HEK293 (cell line): Measurements from ENCODE around the gene FHIT.
A peak's percentile ranks its signal among the peaks of the same experiment; 100 is the strongest.

Experiments used
- CTCF ChIA-PET: fragments of 350-600 bp; formaldehyde crosslinking; extraction: SDS; loops from one replicate; lab custom pipeline; 2021; ENCODE audit warnings: antibody characterized with exemption; lab: Yijun Ruan, JAX
- POLR2A ChIA-PET: fragments of 300-600 bp; formaldehyde crosslinking; extraction: SDS; loops from one replicate; lab custom pipeline; 2020; ENCODE audit warnings: antibody characterized with exemption, inconsistent platforms; lab: Yijun Ruan, JAX
- H3K27ac ChIP-seq: fragments of 200-500 bp; sonication (Bioruptor generic); 2 replicates; pipeline ENCODE4 v1.5.1; 2014; ENCODE audit warnings: low read depth, low read length, control low read depth, inconsistent platforms; ENCODE audit errors: extremely low read depth
- H3K36me3 ChIP-seq, 2 experiments: fragments of 200-500 bp in 1 of 2; sonication (Bioruptor generic) in 1 of 2; 1 replicate in 1 of 2; 2 replicates in 1 of 2; pipeline ENCODE4 v1.5.1; 2014 to 2017; ENCODE audit warnings: inconsistent platforms in 2 of 2, low read length in 2 of 2; ENCODE audit not compliant: control insufficient read depth in 2 of 2, insufficient read depth in 1 of 2
- H3K4me1 ChIP-seq: fragments of 200-500 bp; sonication (Bioruptor generic); 2 replicates; pipeline ENCODE4 v1.5.1; 2014; ENCODE audit warnings: mild to moderate bottlenecking, low read length, inconsistent platforms; ENCODE audit not compliant: control insufficient read depth, insufficient read depth
- H3K4me3 ChIP-seq: 2 replicates; pipeline ENCODE4 v1.5.1; 2011; ENCODE audit warnings: low read depth, mild to moderate bottlenecking, control low read depth, low read length, moderate library complexity
- H3K9me3 ChIP-seq: fragments of 200-500 bp; sonication (Bioruptor generic); 2 replicates; pipeline ENCODE4 v1.5.1; 2014; ENCODE audit warnings: low read depth, low read length, inconsistent platforms; ENCODE audit not compliant: control insufficient read depth, insufficient read depth
- ATF2 ChIP-seq: fragments of 450-650 bp; formaldehyde crosslinking; IDR thresholded peaks from 2 replicates; pipeline ENCODE4 v1.5.1; 2016; ENCODE audit warnings: missing biosample characterization, missing genetic modification characterization, low read depth
- ELK4 ChIP-seq: IDR thresholded peaks from 2 replicates; pipeline ENCODE4 v1.6.1; 2011; ENCODE audit warnings: mild to moderate bottlenecking, low read depth, low read length, borderline replicate concordance
- IKZF3 ChIP-seq: fragments of 450-650 bp; IDR thresholded peaks from 2 replicates; pipeline ENCODE4 v1.5.0; 2018; ENCODE audit warnings: missing biosample characterization, mild to moderate bottlenecking, missing genetic modification characterization, moderate library complexity
- KLF10 ChIP-seq: fragments of 450-650 bp; IDR thresholded peaks from 2 replicates; pipeline ENCODE4 v1.5.1; 2018; ENCODE audit warnings: missing biosample characterization, mild to moderate bottlenecking, missing genetic modification characterization
- KLF8 ChIP-seq: fragments of 450-650 bp; formaldehyde crosslinking; IDR thresholded peaks from 2 replicates; pipeline ENCODE4 v1.5.1; 2016; ENCODE audit warnings: missing biosample characterization, missing genetic modification characterization
- SCRT1 ChIP-seq: fragments of 450-650 bp; formaldehyde crosslinking; IDR thresholded peaks from 2 replicates; pipeline ENCODE4 v1.5.1; 2016; ENCODE audit warnings: missing biosample characterization, missing genetic modification characterization, borderline replicate concordance
- TSHZ1 ChIP-seq: fragments of 450-650 bp; formaldehyde crosslinking; IDR thresholded peaks from 2 replicates; pipeline ENCODE4 v1.5.1; 2016; ENCODE audit warnings: missing biosample characterization, missing genetic modification characterization, borderline replicate concordance
- ZNF23 ChIP-seq: fragments of 450-650 bp; formaldehyde crosslinking; IDR thresholded peaks from 2 replicates; pipeline ENCODE4 v1.5.1; 2016; ENCODE audit warnings: missing biosample characterization, missing genetic modification characterization, borderline replicate concordance
- ZNF26 ChIP-seq: fragments of 450-650 bp; formaldehyde crosslinking; IDR thresholded peaks from 2 replicates; pipeline ENCODE4 v1.5.1; 2016; ENCODE audit warnings: missing biosample characterization, missing genetic modification characterization
- ZNF280C ChIP-seq: fragments of 450-650 bp; formaldehyde crosslinking; IDR thresholded peaks from 2 replicates; pipeline ENCODE4 v1.5.1; 2016; ENCODE audit warnings: missing biosample characterization, missing genetic modification characterization
- ZNF449 ChIP-seq: fragments of 450-650 bp; formaldehyde crosslinking; IDR thresholded peaks from 2 replicates; pipeline ENCODE4 v1.5.1; 2017; ENCODE audit warnings: missing biosample characterization, mild to moderate bottlenecking, missing genetic modification characterization, moderate library complexity
- ZNF518A ChIP-seq: fragments of 450-650 bp; formaldehyde crosslinking; conservative IDR thresholded peaks from 2 replicates; pipeline ENCODE4 v1.5.1; 2016; ENCODE audit warnings: low read depth, missing biosample characterization, missing genetic modification characterization
- ZNF560 ChIP-seq: fragments of 450-650 bp; formaldehyde crosslinking; IDR thresholded peaks from 2 replicates; pipeline ENCODE4 v1.5.1; 2017; ENCODE audit warnings: missing biosample characterization, missing genetic modification characterization, borderline replicate concordance

FHIT gene

GRCh38 chr3:60803216-60804173 lies 447.8 kb downstream of the FHIT start (continued):
- TF ChIP-seq TSHZ1 (tag by site-specific recombination): no peak

- CTCF ChIA-PET: no interaction called here
- Histone ChIP-seq H3K4me3 (no peak overlapping the region), H3K4me1 (no peaks in the 10 kb centered on the region), H3K27ac (no peak overlapping the region), H3K36me3 (no peaks in the 10 kb centered on the region), H3K9me3 (no peaks in the 10 kb centered on the region)
- TF ChIP-seq ZNF560 (tag by site-specific recombination): no peak
- no peak for TF ChIP-seq ELK4
- no peak for TF ChIP-seq ATF2 (tag by site-specific recombination)
- TF ChIP-seq IKZF3 (tag by site-specific recombination): no peak
- TF ChIP-seq KLF10 (tag by site-specific recombination): no peak
- TF ChIP-seq ZNF449: peak; percentile 75
- POLR2A ChIA-PET: no interaction called here
Measured at GRCh38 chr3:60801307-60801706, 449.9 kb downstream of the FHIT start.

- ChIA-PET POLR2A (no interaction called here), CTCF (no interaction called here)
- Histone ChIP-seq H3K9me3 (no peaks in the 10 kb centered on the region), H3K36me3 (no peaks in the 10 kb centered on the region), H3K27ac (no peak overlapping the region), H3K4me1 (no peaks in the 10 kb centered on the region), H3K4me3 (no peak overlapping the region)
- no peak for TF ChIP-seq SCRT1 (tag by site-specific recombination)
- no peak for TF ChIP-seq ZNF518A (tag by site-specific recombination)
- TF ChIP-seq ZNF23 (tag by site-specific recombination): no peak
- no peak for TF ChIP-seq KLF8 (tag by site-specific recombination)
- no peak for TF ChIP-seq ZNF26
- TF ChIP-seq ZNF280C (tag by site-specific recombination): no peak
Measured at GRCh38 chr3:60798456-60798855, 452.8 kb downstream of the FHIT start.
